Ammon's horn (tissue), 1 donor: ENCODE results near the gene MYL6.
A peak's percentile ranks its signal among the peaks of the same experiment; 100 is the strongest.
"Not testable (repeated sequence)": the region's sequence is repeated elsewhere in the genome, so short reads cannot be mapped to it uniquely, and the experiment has no call there.

ENCODE experiments used
- DNase-seq: peaks from one replicate; pipeline ENCODE4 v3.0.0-alpha.2; 2016; ENCODE audit warnings: low spot score

The MYL6 gene

GRCh38 chr12:56158029-56158925, at the start of gene MYL6:
MYL6 (plus strand) TSS chr12:56158359; CDS start chr12:56158402, 43 bp downstream.
- peak; percentile 99 for DNase-seq

DNA sequence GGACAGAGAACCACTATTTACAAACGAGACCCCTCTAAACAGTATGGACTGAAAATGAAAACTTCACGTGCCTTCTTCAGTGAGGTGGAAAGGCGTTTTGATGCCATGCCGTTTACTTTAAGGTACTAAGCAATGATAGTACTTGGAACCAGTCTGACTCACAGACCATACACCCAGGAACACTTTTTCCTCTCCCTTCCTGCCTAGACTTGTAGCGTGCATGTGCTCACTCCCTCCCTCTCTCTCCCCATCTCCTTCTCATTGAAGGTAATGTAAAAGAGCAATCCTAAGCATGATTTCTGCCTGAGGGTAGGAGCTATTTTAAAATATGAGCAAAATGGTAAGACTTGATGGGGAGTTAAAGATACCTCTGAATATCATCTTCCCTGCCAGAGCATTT, 47.6 kb upstream of the MYL6 start:
- no peak for DNase-seq

DNA sequence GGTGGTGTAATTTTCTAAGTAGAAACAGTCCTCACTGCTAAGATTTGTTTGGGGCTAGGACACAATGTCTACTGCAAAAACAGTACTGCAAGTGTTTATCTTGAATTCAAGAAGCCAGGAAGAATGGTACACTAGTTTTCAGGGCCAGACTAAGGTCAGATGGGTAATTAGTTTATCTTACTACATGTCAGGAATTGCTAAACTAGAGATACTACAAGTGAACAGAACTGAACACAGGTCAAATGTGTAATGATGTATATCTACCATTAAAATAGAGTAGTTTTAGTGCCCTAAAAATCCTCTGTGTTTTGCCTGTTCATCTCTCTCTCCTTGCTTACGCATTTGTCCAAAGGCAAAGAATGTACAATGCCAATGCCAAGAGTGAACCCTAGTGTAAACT, 44.1 kb upstream of the MYL6 start:
- no peak for DNase-seq

DNA sequence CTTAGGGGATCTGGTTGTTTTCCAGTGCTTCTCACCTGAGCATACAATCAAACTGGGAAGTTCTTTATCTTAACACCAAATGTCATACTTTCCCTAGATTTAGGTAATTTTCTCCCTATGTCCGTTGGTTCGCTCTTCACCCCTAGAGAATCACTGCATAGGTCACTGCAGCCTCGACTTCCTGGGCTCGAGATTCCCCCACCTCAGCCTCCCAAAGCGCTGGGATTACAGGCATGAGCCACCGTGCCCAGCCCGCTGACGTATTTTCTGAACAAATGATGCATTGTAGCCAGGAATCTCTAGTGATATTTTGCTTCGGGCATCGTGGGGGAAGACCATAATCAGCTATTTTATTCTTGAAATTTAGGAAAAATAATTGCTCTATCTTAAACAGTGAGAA, 42.8 kb upstream of the MYL6 start:
- no peak for DNase-seq

DNA sequence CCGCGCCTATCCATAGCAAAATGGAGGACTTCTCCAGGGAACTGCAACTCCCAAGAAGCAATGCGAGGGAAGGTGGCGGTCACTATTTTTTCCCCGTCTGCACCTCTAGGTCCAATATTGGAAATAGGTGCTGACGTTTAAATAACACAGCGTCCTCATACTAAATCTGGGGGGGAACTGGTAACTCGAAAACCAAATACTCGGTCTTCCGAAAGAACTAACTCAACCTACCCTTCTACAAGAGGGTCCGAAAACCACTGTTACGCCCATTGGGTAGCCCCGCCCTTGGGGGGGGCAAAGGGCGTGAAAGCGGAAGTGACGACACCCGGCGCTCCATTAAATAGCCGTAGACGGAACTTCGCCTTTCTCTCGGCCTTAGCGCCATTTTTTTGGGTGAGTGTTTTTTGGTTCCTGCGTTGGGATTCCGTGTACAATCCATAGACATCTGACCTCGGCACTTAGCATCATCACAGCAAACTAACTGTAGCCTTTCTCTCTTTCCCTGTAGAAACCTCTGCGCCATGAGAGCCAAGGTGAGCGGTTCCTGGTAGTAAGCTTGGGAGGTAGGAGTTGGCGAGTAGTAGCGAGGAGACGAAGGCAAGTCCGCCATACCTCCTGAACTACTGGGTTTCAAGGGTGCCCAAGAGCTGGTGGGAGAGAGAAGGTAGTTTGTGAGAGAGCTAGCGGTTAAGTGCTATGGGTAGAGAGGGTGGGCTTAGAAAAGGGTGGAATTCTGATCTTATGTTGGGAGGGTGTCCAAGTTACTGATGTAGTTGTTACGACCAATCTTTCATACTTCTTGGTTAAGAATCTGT, 41.7 kb upstream of the MYL6 start, which contains the start of gene RPL41:
Gene RPL41 (plus strand): TSS at position 367 of the 815 bp plus-strand sequence.
- peak; percentile 97 for DNase-seq

- not testable (repeated sequence) for DNase-seq
Measured at GRCh38 chr12:56117082-56117706, 41.0 kb upstream of the MYL6 start.

DNA sequence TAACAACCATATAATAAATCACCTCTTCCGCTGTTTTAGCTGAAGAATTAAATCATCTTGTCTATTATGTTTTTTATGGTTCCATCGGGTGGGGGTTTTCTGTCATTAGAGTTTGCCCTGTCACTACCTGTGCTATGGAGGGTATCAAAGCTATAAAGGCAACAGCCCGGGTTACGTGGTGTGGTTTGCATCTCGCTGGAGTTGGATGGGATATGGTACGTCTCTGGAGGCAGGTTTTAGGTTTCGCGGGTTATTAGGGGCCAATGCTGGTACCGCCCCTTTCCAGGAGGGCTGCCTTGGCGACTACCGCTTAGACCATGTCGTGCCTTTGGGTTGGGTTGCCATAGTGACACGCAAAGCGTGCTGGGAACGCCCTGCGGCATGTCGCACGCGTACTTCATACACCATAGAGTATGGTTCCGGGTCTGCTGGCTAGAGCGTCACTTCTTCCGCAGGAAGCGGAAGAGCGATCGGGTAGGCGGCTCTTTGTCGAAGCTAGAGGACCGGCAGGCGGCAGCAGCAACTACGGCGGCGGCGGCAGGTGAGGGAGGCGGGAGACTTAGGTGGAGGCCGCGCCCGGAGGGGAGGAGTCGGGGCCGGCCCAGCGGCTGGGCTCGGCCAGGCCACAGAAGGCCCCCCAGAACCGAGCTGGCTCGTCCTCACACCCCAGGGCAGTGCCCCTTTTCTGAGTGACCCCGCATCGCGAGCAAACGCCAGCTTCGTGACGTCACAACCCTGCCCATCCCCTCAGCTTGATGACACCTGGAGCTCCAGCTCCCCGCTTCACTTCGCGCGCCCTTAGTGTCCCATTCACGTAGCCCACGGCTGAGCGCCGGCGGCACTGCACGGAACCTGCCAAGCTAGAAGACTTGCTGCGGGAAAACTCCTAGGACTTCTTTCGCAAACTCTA, 40.1 kb upstream of the MYL6 start, which contains the start of gene ZC3H10:
Gene ZC3H10 (plus strand): TSS at position 489 of the 910 bp plus-strand sequence. CDS start 2,297 bp downstream, outside the sequence.
- peak; percentile 98 for DNase-seq

GRCh38 chr12:56118688-56119357, 39.3 kb upstream of the MYL6 start:
- DNase-seq: no peak

DNA sequence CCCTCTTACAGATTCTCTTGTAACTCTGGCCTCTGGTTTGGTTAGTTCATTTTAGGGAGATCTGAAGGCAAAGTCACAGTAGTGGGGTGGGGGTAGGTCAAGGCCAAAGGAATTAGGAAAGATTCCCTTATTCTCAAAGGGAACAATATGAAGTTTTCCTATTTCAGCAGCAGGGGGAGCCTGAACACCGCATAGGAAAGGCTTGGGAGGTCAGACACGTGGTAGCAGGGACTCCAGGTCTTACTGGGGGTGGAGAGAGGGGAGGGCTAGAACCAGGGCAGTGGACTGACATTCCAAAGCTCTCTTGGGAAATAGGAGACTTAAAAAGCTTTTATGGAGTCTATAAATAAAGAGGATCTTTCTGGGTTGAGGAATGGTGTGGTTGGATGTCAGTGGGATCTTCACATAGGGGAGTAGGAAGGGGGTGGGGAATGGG, 38.8 kb upstream of the MYL6 start:
- DNase-seq: peak; percentile 85

- no peak for DNase-seq
Measured at GRCh38 chr12:56120158-56120846, 37.9 kb upstream of the MYL6 start.

GRCh38 chr12:56121204-56121870, 36.8 kb upstream of the MYL6 start:
- DNase-seq: no peak

DNA sequence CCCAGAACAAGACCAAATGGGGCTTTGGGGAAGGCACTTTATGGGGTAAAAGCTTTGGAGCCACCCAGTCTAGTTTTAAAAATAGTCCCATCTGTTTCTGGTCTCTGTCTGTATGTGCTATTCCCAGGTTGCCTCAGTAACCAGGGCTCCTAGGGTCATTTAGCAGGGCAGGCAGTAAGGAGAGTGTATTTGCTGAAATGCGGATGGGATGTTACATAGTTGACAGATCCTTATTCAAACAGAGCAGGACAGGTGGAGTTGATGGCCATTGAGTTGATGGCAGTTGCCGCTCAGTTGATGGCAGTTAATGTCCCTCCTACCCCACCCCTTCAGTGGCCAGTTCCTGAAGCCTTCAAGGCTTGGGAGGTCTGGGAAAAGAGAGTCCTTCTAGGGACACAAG, 35.5 kb upstream of the MYL6 start:
- DNase-seq: no peak

DNA sequence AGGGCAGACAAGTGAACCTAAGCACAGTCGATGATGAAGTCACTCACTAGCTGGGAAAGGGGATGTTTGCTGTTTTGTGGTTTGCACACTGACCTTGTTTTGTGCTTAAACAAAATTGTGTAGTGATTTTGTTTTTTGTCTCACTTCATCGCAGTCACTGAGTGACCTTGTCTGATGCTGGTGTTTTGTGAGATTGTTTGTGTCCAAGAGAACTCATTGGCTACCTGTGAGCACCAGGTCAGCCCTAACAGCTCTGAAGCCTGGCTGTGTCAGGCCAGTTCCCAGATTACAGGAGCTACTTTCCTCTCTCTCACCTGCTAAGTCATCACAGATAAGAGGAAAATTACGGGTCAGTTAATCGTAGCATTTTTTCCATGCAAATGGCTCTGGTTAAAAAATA, 34.0 kb upstream of the MYL6 start:
- no peak for DNase-seq

GRCh38 chr12:56126732-56127239, 31.4 kb upstream of the MYL6 start:
- no peak for DNase-seq

DNA sequence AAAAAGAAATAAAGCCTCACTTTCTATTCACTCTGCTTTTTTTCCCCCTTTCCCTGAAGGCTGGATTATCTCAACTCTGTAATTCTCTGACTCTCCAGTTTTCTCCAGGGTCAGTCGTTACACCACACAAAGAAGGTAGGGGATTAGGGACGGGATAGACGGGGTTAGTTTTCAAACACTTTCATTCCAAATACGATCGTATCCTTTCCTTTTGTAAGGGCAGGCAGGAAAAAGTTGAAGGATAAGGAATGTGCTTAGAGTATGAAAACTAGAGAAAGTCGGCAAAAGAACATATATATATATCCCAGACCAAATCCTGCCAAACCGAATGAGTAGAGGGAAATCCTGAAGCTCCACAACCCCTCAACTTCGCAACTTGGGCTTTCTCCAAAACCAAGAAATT, 30.7 kb upstream of the MYL6 start:
- DNase-seq: no peak

DNA sequence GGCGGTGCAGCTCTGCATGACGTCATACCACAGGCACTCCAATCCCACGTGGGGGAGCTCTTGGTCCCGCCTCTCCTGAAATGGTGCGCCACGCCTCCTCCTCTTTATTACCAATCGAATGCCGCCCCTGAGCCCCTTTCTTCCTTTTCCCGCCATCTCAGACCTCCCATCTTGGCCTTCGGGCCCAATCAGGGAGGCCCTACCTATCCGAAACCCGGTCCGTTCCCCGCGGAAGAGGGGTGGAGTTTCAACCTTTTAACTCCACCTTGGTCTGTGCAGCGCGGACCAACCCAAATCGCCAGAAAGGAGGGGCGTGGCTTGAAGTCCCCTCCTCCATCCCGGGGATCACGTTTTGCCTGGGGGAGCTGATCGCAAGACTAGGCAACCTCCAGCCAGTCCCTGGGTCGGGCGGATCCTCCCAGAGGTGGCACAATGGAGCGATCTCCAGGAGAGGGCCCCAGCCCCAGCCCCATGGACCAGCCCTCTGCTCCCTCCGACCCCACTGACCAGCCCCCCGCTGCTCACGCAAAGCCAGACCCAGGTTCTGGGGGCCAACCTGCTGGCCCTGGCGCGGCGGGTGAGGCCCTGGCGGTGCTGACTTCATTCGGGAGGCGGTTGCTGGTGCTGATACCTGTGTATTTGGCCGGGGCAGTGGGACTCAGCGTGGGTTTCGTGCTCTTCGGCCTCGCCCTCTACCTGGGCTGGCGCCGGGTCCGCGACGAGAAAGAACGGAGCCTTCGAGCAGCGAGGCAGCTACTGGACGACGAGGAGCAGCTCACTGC, 30.1 kb upstream of the MYL6 start, which contains the start of gene ESYT1:
Gene ESYT1 (plus strand): TSS at position 380 of the 782 bp plus-strand sequence. CDS start 53 bp downstream, at position 433.
- DNase-seq: peak; percentile 98

GRCh38 chr12:56128670-56129205, 29.4 kb upstream of the MYL6 start:
- no peak for DNase-seq
